Measurements from ENCODE around the gene TMEM220.
"Not testable (repeated sequence)": the region's sequence is repeated elsewhere in the genome, so short reads cannot be mapped to it uniquely, and the experiment has no call there.

The TMEM220 gene

DNA sequence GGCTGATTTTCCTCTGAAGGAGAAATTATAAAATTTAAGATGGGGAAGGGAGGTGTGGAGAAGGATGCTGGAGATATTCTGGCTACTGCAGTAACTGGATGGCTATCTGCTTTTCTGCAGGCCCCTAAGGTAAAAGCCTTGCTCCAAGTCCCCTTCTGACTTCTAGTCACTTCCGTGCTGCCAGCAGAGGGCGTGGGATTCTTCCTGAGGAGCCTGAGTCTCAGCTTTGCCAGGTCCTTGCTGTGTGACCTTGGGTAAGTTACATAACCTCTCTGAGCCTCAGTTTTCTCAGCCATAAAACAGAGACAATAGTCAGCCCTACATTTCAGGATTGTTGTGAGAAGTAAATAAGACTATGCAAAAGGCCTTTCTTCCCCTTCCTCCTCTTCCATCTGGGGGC, 24.3 kb upstream of the TMEM220 start:
- DNase-seq = no peak

- no peak for DNase-seq
These were observed 22.9 kb upstream of the TMEM220 start for GRCh38 chr17:10752696-10753095.

GRCh38 chr17:10751563-10751962, 21.7 kb upstream of the TMEM220 start:
- DNase-seq = no peak

DNA sequence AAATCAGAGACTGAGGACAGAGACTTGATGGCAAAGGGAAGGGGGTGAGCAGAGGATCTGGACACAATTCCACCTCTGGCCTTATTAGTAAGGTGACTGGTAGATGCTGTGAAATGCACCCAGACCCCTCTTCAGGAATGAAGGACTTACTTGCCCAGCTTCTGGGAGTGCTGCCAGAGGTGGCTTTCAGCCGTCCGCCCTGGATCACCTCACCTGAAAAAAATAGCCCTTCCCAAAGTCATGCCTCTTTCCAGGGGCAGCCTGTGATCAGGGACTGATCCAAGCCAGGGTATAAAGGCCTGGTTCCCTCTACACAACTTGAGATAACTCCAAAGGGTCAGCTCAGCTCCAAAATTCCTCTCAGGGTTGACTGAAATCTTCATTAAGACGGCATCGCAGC, 20.4 kb upstream of the TMEM220 start:
- DNase-seq = no peak

DNA sequence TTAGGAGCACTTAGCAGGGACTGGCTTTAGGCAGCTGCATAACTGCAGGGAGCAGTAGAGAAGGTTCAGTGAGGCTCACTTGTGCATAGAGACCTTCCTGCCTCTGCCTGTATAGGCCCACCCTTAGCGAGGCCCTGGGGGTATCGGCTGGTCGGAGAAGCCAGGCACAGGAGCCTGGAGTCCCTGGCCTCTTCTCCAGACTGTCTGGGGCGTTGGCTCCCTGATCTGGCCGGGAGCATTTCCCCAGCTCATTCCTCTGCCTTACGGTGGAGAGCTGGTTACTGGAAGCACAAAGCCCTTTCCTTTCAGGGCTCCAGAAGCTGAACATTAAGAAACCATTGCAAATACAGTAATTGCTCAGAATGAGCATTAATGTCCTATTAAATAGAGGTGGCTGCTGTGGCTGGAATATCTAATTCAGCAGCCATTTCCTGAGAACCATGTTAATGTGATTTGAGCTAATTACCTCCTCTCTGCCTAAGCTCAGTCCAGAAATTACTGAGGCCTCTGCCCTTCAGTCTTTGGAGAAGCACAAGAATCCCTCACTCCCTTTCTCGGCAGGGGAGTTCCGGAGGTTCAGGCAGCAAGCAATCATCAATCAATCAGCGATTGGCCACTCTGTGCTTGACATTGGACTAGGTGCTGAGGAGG, 18.8 kb upstream of the TMEM220 start:
- no peak for DNase-seq

- no peak for DNase-seq
These were observed 15.4 kb upstream of the TMEM220 start for GRCh38 chr17:10745231-10745630.

GRCh38 chr17:10744501-10745000, 14.7 kb upstream of the TMEM220 start:
- no peak for DNase-seq

DNA sequence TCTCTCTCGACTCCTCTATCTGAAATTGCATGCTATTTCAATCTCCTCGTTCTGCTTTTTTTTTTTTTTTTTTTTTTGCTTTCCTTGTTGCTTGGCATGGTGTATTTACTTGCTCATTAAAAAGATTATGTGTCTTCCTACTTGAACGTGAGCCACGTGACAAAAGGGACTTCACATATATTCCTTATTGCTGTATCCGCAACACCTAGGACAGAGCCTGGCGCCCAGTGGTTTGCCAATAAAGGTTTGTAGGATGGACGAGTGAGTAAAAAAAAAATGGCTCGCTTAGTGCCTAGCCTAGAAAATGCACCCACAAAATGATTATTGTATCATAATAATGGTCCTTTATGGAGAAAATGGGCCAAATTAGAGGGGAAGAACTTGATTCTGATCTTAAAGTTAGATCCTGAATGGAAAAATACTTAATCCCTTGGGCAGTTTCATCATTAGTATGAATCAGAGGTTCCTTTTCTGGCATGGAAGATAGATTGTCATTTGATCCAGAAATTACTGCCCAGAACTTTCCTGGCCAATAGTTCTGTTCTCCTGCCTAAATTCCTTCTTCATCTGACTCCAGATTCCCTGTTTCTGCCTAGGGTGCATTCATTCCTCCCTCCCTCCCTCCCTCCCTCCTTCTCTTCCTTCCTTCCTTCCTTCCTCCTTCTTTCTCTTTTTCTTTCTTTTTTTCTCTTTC, 13.6 kb upstream of the TMEM220 start:
- DNase-seq = no peak

- DNase-seq = no peak
These were observed 12.6 kb upstream of the TMEM220 start for GRCh38 chr17:10742431-10742830.

- no peak for DNase-seq
These were observed 11.8 kb upstream of the TMEM220 start for GRCh38 chr17:10741416-10742135.

- DNase-seq = no peak
These were observed 9.6 kb upstream of the TMEM220 start for GRCh38 chr17:10739386-10739785.

GRCh38 chr17:10738521-10739258, 8.9 kb upstream of the TMEM220 start:
- no peak for DNase-seq

- DNase-seq = no peak
These were observed 7.9 kb upstream of the TMEM220 start for GRCh38 chr17:10737736-10738135.

DNA sequence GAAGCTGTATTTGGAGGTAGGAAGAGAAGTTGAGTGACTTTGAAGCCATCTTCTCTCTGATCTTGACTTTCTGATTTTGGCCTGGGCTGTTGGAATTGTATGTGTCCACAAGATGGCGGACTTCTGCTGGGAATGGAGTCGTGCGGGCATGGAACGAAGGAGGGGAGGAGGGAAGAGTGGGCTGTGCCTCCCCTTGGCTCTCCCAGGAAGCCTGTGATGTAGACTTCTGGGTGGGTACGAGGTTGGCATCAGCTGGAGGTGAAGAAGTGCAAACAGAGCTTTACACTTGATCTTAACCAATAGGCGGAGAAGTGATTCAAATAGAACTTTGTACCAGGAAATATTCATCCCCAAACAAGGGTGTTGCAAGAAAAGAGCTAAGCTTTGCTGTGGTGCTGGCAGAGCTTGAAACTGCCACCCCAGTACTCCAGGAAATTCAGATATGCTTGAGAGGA, 7.4 kb upstream of the TMEM220 start:
- DNase-seq = no peak

DNA sequence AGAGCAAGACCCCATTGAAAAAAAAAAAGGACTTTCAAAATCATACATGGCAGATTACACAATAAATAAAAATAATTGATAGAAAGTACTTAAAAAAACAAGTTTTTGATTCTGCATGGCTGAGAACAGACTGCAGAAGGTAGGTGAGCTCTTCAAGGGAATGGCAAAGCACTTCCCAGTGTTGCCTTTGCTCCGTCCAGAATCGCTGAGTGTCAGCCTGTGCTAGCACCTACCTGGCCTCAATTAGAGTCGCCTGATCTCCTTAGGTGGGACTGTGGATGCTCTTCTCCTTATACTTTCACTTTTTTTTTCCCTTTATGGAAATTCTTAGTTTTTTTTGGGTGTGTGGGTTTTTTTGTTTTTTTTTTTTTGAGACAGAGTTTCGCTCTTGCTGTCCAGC, 6.0 kb upstream of the TMEM220 start:
- no peak for DNase-seq

- no peak for DNase-seq
These were observed 5.4 kb upstream of the TMEM220 start for GRCh38 chr17:10735251-10735650.

DNA sequence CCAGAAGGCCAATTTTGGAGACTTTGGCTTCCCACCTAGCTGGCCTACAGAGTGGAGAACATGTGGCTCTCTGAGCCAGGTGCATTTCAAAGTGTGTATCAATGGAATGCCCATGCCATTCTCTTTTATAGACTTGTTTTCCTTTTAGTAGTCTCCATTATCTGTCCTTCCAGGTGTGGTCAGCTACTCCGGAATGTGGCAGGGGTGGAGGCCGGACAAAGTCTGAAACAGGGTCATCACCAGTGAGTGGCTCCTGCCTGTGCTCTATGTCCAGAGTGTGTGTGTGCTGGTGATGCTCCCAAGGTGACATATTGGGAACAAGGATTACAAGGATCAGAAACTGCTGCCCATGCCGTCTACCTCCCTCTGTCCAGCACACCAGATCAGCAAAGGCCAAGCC, 3.8 kb upstream of the TMEM220 start:
- DNase-seq = no peak

DNA sequence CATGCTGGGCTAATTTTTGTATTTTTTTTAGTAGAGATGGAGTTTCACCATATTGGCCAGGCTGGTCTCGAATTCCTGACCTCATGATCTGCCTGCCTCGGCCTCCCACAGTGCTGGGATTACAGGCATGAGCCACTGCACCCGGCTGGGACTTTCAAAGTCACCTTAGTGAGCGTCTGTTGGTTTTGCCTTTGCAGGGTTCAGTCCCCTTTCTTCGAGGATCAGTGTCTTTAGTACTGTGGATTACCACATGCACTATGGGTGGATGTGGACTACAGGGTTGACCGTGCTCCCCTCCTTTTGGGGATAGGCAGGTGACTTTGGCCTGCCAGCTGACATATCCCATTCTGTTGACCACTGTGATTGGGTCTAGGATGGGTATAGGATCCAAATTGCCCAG, 2.3 kb upstream of the TMEM220 start:
- DNase-seq = not testable (repeated sequence)

GRCh38 chr17:10731408-10731879, 1.6 kb upstream of the TMEM220 start:
- DNase-seq = no peak

DNA sequence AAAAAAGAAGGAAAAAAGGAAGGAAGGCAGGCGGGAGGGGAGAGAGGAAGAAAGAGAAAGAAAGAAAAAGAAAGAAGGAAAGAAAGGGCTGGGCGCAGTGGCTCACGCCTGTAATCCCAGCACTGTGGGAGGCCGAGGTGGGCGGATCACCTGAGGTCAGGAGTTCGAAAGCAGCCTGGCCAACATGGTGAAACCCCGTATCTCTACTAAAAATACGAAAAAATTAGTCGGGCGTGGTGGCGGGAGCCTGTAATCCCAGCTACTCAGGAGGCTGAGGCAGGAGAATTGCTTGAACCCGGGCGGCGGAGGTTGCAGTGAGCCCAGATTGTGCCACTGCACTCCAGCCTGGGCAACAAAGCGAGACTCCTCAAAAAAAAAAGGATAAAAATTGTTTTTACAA, 424 bp upstream of the TMEM220 start:
- not testable (repeated sequence) for DNase-seq

GRCh38 chr17:10728331-10728892, 1.4 kb downstream of the TMEM220 start:
- no peak for DNase-seq

GRCh38 chr17:10727192-10727591, 2.6 kb downstream of the TMEM220 start:
- no peak for DNase-seq

DNA sequence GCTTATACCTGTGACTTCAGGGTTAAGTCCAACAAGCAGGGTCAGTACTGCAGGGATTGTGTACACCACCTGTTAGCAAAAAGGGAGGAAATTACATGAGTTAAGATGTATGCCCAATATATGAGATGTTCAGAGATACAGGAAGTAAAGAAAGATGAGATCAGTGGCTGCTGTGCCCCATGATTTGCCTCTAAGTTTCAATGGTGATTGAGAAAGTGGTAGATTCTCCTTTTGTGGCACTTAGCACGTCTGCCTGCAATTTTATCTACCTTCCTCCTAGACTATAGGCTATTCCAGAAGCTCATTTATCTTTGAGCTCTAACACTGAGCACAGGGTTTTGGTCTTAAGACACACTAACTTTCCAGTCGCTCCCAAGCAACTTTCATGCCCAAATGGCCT, 3.6 kb downstream of the TMEM220 start:
- DNase-seq = no peak
